Tibial nerve (tissue), 3 donors: Measurements from ENCODE around the gene CRYGS.

ENCODE experiments used
- CTCF ChIP-seq, 5 experiments: fragments of 200-600 bp in 3 of 5; fragments of 450-650 bp in 2 of 5; sonication (generic) in 3 of 5; IDR thresholded peaks; one replicate each; pipeline ENCODE4 v1.5.1; 2016 to 2019; ENCODE audit warnings: antibody characterized with exemption in 5 of 5, mild to moderate bottlenecking in 3 of 5, moderate library complexity in 2 of 5
- POLR2A ChIP-seq, 2 donors: fragments of 450-650 bp; IDR thresholded peaks; one replicate each; pipeline ENCODE4 v1.6.1; 2017; ENCODE audit warnings: antibody characterized with exemption in 2 of 2, mild to moderate bottlenecking in 2 of 2, moderate library complexity in 2 of 2

GRCh38 chr3:186570941-186571643 is 26.9 kb upstream of the CRYGS start:
- TF ChIP-seq POLR2A (IDR thresholded peaks at IDR 0.05), result no peak
- no peak for TF ChIP-seq CTCF (IDR thresholded peaks at IDR 0.05)
